ENCODE results near the gene NRG3. TPM values are rescaled to one million over a fixed set of nuclear protein-coding genes. Genes with fewer than 3 reads are reported as not detected.
A peak's percentile ranks its signal among the peaks of the same experiment; 100 is the strongest.

NRG3 gene
- total and polyA plus RNA-seq, 2 of the 8 experiments (the other 6 are each of a cell fraction or from before 2014, with no cell fraction given), result 4.2 to 5.0 TPM

DNA sequence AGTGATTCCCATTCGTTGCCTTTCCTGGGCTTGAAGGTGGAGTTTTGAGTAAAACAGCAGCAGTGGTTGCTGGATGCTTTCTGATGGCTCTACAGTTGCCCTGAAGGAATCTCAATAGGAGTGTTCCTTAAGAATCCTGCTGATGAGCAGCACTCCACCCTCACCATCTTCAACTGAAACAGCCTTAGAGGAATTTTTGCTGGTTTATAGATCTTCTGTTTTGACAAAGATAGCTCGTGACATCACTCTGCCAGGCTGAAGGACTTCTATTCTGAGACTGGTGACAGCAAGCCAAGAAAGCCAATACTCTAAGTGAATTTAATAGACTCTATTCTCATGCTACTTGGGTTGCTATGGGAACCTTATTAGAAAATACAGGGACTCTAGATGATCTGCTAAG, 1014.7 kb downstream of the NRG3 start:
- Histone ChIP-seq H4K8ac (ENCODE audit: extremely low read depth, insufficient read depth, low read length) (no peak overlapping the region), H3K14ac (ENCODE audit: insufficient read length) (no peak overlapping the region), H3K9me3 (ENCODE audit: insufficient read depth in 2 of 2, low read depth in 1 of 2, low read length in 1 of 2) (no peaks in the 10 kb centered on the region), H2BK15ac (ENCODE audit: low read length) (no peak overlapping the region), H3K9ac (replicated peaks in 1 of 4; ENCODE audit: extremely low read depth in 1 of 4, low read depth in 3 of 4, low read length in 3 of 4) (peak overlapping the region in 1 of 4 experiments; percentile 40; a peak in 1 of 7 replicates), H2AFZ (ENCODE audit: low read length) (peak overlapping the region; percentile 2; the same call in 1 of the 2 replicates), H3K4ac (replicated peaks; ENCODE audit: insufficient read length, low read depth, low read length) (no peak overlapping the region), H2BK5ac (ENCODE audit: low read depth, low read length) (no peak overlapping the region), H3K27ac (ENCODE audit: low read depth, low read length) (no peak overlapping the region), H3K18ac (ENCODE audit: extremely low read depth, low read length) (no peak overlapping the region), H2BK12ac (ENCODE audit: low read depth, low read length) (no peak overlapping the region), H3K79me2 (ENCODE audit: control insufficient read depth in 1 of 2, insufficient read depth in 2 of 2, low read length in 2 of 2) (no peaks in the 10 kb centered on the region), H3K4me1 (replicated peaks in 1 of 4; ENCODE audit: control insufficient read depth in 3 of 4, insufficient read depth in 4 of 4, low read length in 3 of 4) (peaks cover 0 to 4% (median 2%) of the 10 kb centered on the region in 4 experiments; a peak in 3 of 7 replicates), H2BK120ac (replicated peaks; ENCODE audit: low read depth, low read length) (no peak overlapping the region), H4K91ac (replicated peaks; ENCODE audit: insufficient read length, low read length) (no peak overlapping the region), H2AK5ac (ENCODE audit: low read depth, low read length) (no peak overlapping the region; the same call in 1 of the 2 replicates), H3K79me1 (ENCODE audit: low read depth, low read length) (no peaks in the 10 kb centered on the region), H4K5ac (ENCODE audit: insufficient read length, low read depth, low read length) (no peak overlapping the region), H3K36me3 (ENCODE audit: control insufficient read depth in 2 of 4, insufficient read depth in 4 of 4, low read length in 3 of 4) (no peaks in the 10 kb centered on the region), H3K4me3 (ENCODE audit: extremely low read depth in 1 of 4, insufficient read depth in 2 of 4, low read depth in 3 of 4, low read length in 4 of 4) (peak overlapping the region in 2 of 4 experiments; percentile 40 to 48; a peak in 2 of 8 replicates), H4K20me1 (replicated peaks in 1 of 2; ENCODE audit: control insufficient read depth in 1 of 2, insufficient read depth in 2 of 2, low read length in 2 of 2) (no peaks in the 10 kb centered on the region), H3K27me3 (replicated peaks in 1 of 4; ENCODE audit: control insufficient read depth in 3 of 4, extremely low read depth in 1 of 4, insufficient read depth in 3 of 4, low read length in 3 of 4) (no peaks in the 10 kb centered on the region), H3K23ac (ENCODE audit: insufficient read length) (no peak overlapping the region), H3K56ac (replicated peaks; ENCODE audit: insufficient read length, low read depth, low read length) (no peak overlapping the region), H2BK20ac (ENCODE audit: low read length) (no peak overlapping the region), H3K23me2 (ENCODE audit: low read depth, low read length) (0 out of 2 replicates have a peak, but pooled peaks cover 1% of the 10 kb centered on the region), H3K4me2 (ENCODE audit: insufficient read depth in 1 of 2, low read depth in 2 of 2, low read length in 2 of 2) (peak overlapping the region; percentile 59 to 96; a peak in 3 of 4 replicates)
- DNase-seq (ENCODE audit: low read depth in 1 of 2, low spot score in 2 of 2), result no peak
- POLR2A ChIA-PET (ENCODE audit: partially characterized antibody), result no interaction called here
- TF ChIP-seq GABPA (IDR thresholded peaks at IDR 0.05; ENCODE audit: borderline replicate concordance, insufficient read depth, low read length) (no peak), KDM1A (IDR thresholded peaks at IDR 0.05; ENCODE audit: borderline replicate concordance, low read length) (no peak), SRF (IDR thresholded peaks at IDR 0.05; ENCODE audit: low read depth, low read length) (no peak), PHF8 (conservative IDR thresholded peaks at IDR 0.05; ENCODE audit: low read depth, low read length) (no peak), RFX5 (IDR thresholded peaks at IDR 0.05; ENCODE audit: borderline replicate concordance, low read depth, low read length) (no peak), TBP (IDR thresholded peaks at IDR 0.05; ENCODE audit: low read depth, low read length) (no peak), CREB1 (IDR thresholded peaks at IDR 0.05) (no peak)
- TF ChIP-seq, protein P1, sequence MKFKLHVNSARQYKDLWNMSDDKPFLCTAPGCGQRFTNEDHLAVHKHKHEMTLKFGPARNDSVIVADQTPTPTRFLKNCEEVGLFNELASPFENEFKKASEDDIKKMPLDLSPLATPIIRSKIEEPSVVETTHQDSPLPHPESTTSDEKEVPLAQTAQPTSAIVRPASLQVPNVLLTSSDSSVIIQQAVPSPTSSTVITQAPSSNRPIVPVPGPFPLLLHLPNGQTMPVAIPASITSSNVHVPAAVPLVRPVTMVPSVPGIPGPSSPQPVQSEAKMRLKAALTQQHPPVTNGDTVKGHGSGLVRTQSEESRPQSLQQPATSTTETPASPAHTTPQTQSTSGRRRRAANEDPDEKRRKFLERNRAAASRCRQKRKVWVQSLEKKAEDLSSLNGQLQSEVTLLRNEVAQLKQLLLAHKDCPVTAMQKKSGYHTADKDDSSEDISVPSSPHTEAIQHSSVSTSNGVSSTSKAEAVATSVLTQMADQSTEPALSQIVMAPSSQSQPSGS (IDR thresholded peaks at IDR 0.05; ENCODE audit: low read length), result no peak
- TF ChIP-seq, protein P2, sequence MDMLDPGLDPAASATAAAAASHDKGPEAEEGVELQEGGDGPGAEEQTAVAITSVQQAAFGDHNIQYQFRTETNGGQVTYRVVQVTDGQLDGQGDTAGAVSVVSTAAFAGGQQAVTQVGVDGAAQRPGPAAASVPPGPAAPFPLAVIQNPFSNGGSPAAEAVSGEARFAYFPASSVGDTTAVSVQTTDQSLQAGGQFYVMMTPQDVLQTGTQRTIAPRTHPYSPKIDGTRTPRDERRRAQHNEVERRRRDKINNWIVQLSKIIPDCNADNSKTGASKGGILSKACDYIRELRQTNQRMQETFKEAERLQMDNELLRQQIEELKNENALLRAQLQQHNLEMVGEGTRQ (IDR thresholded peaks at IDR 0.05; ENCODE audit: low read length), result no peak
- no peak for FAIRE-seq
- WGBS, 2 experiments (ENCODE audit: extremely low coverage in 1 of 2, insufficient coverage in 1 of 2, insufficient read length in 1 of 2, insufficient replicate concordance in 2 of 2, low coverage in 1 of 2, low lambda C conversion rate in 2 of 2, missing lambda C conversion rate in 1 of 2), result 74% methylated on average over 2 of the region's 2 CpGs; no CpG with 5 or more reads in 1 of the 2 experiments
- CTCF ChIA-PET (ENCODE audit: partially characterized antibody), result no interaction called here
